DND-41 (cell line): Measurements from ENCODE around the gene HAUS8.

ENCODE experiments used
- EZH2 ChIP-seq: IDR thresholded peaks from 3 replicates; pipeline ENCODE4 v1.6.1; 2012; ENCODE audit warnings: borderline replicate concordance, low read depth, mild to moderate bottlenecking, moderate library complexity, low read length, inconsistent platforms; ENCODE audit not compliant: severe bottlenecking
- TF ChIP-seq, protein P1 (sequence below): IDR thresholded peaks from 2 replicates; pipeline ENCODE4 v1.5.1; 2012; ENCODE audit warnings: borderline replicate concordance, low read length, moderate library complexity, mild to moderate bottlenecking; ENCODE audit not compliant: poor library complexity, severe bottlenecking; ENCODE audit errors: extremely low read depth

DNA sequence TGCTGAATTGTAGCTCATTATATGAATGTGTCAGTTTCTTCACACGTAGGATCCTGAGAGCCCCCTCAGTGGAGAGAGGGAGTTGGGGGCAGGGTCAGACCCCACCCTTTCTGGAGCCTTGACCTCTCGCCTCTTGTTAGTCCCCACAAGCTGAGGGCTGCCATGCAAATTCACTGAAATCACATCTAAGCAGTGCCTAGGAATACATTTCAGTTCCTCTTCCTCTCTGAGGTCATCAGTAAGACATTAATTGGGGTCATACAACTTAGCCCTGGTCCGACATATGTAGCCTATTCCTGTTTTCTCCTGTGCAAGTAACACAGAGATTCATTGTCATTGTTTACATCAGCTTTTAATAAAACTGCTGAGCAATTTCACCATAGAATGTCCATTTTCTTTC, 30.3 kb upstream of the HAUS8 start:
- TF ChIP-seq, protein P1, sequence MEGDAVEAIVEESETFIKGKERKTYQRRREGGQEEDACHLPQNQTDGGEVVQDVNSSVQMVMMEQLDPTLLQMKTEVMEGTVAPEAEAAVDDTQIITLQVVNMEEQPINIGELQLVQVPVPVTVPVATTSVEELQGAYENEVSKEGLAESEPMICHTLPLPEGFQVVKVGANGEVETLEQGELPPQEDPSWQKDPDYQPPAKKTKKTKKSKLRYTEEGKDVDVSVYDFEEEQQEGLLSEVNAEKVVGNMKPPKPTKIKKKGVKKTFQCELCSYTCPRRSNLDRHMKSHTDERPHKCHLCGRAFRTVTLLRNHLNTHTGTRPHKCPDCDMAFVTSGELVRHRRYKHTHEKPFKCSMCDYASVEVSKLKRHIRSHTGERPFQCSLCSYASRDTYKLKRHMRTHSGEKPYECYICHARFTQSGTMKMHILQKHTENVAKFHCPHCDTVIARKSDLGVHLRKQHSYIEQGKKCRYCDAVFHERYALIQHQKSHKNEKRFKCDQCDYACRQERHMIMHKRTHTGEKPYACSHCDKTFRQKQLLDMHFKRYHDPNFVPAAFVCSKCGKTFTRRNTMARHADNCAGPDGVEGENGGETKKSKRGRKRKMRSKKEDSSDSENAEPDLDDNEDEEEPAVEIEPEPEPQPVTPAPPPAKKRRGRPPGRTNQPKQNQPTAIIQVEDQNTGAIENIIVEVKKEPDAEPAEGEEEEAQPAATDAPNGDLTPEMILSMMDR, result no peak
- TF ChIP-seq EZH2, result no peak
